DOHH2 (cell line): ENCODE measurements around the gene SVIL.

Experiments
- EZH2phosphoT487 ChIP-seq: fragments of 200-600 bp; sonication (generic); IDR thresholded peaks from 2 replicates; pipeline ENCODE4 v1.6.1; 2017; ENCODE audit warnings: borderline replicate concordance, mild to moderate bottlenecking, antibody characterized with exemption, low read length, moderate library complexity, mixed read lengths
- TF ChIP-seq, protein P1 (sequence below): fragments of 200-600 bp; sonication (generic); IDR thresholded peaks from one replicate; pipeline ENCODE4 v1.5.1; 2014; ENCODE audit warnings: antibody characterized with exemption, mild to moderate bottlenecking, low read depth, low read length; ENCODE audit not compliant: poor library complexity, severe bottlenecking

DNA sequence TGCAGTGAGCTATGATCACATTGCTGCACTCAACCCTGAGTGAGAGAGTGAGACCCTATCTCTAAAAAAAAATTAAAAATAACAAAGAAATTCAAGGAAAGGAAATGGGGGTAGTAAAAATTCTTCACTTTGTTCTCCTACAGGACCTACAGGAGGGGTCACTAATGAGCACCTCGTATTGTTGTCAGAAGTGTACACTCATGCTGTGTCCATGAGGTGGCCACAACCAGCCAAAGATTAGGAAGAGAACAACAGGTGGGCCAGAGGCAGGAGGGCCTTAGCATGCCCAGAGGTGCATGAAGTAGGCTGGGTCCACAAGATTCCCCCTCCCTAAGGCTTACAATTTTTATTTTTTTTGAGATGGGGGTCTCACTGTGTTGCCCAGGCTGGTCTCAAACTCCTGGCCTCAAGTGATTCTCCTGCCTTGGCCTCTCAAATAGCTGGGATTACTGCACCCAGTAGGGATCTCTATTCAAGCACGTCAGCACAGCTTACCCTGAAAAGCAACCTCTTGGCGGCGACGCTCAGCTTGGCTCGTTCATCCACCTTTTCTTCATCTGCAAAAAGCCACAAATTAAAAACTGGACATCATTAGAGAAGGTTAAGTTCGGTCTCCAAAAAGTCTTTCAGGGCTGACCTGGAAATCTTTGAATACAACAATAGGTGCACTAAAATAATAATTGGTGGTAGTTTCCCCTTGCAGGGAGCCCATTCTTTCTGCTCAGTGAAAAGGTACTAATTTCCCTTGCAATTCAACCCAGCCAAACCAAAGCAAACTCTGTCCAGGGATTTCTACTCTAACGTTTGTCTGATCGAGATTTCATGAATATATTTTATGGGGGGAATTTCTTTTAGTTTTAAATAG, 104.4 kb downstream of the SVIL start:
- TF ChIP-seq, protein P1, sequence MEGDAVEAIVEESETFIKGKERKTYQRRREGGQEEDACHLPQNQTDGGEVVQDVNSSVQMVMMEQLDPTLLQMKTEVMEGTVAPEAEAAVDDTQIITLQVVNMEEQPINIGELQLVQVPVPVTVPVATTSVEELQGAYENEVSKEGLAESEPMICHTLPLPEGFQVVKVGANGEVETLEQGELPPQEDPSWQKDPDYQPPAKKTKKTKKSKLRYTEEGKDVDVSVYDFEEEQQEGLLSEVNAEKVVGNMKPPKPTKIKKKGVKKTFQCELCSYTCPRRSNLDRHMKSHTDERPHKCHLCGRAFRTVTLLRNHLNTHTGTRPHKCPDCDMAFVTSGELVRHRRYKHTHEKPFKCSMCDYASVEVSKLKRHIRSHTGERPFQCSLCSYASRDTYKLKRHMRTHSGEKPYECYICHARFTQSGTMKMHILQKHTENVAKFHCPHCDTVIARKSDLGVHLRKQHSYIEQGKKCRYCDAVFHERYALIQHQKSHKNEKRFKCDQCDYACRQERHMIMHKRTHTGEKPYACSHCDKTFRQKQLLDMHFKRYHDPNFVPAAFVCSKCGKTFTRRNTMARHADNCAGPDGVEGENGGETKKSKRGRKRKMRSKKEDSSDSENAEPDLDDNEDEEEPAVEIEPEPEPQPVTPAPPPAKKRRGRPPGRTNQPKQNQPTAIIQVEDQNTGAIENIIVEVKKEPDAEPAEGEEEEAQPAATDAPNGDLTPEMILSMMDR = no peak
- TF ChIP-seq EZH2phosphoT487 = no peak
